Measurements from ENCODE around the gene PTPRJ. TPM values are rescaled to one million over a fixed set of nuclear protein-coding genes. Genes with fewer than 3 reads are reported as not detected.

Gene PTPRJ
- total and polyA plus RNA-seq, 2 of the 13 experiments (the other 11 are each of a cell fraction or from before 2014, with no cell fraction given) = 1.0 to 1.2 TPM

GRCh38 chr11:47977623-47978022, 2.7 kb upstream of the PTPRJ start:
- DNase-seq (ENCODE audit: low spot score) = no peak
- no peak for FAIRE-seq
- Histone ChIP-seq H3K9me3 (ENCODE audit: low read length) (no peaks in the 10 kb centered on the region), H3K36me3 (replicated peaks in 1 of 2; ENCODE audit: control insufficient read depth in 1 of 2, insufficient read depth in 2 of 2, low read length in 2 of 2) (no peaks in the 10 kb centered on the region), H3K27ac (ENCODE audit: extremely low read length, insufficient read depth, low read length) (no peak overlapping the region), H3K9ac (ENCODE audit: insufficient read depth, low read depth, low read length) (no peak overlapping the region), H2AFZ (ENCODE audit: low read length) (no peak overlapping the region), H4K20me1 (ENCODE audit: insufficient read depth, low read length) (no peaks in the 10 kb centered on the region), H3K27me3 (ENCODE audit: control insufficient read depth in 1 of 2, insufficient read depth in 2 of 2, low read length in 2 of 2) (peaks cover 4 to 30% of the 10 kb centered on the region in 2 experiments), H3K4me3 (replicated peaks in 1 of 3; ENCODE audit: insufficient read depth in 1 of 3, low read depth in 2 of 3, low read length in 3 of 3) (no peak overlapping the region), H3K4me1 (ENCODE audit: insufficient read depth, low read length) (peaks cover 21% of the 10 kb centered on the region), H3K4me2 (ENCODE audit: low read depth, low read length) (no peak overlapping the region), H3K79me2 (ENCODE audit: insufficient read depth, low read length) (no peaks in the 10 kb centered on the region)
- ChIA-PET CTCF (ENCODE audit: low intra/inter-chr PET ratio, low total read pairs) (no interaction called here), POLR2A (no interaction called here)
- 5% methylated on average over 5 of the region's 5 CpGs for WGBS (ENCODE audit: low lambda C conversion rate)
- intact Hi-C loops (cut with micrococcal nuclease; ENCODE audit: unreplicated experiment) (no loop called here), in situ Hi-C loops (cut with HindIII; ENCODE audit: extremely low pct_ligation_motif_present, low pct_unique_long_range_greater_than_20kb) (no loop called here)
- BruUV-seq (replicated peaks) = no TSS peak
- no peak for TF ChIP-seq ZNF121 (CRISPR knock-in tag; IDR thresholded peaks at IDR 0.05)
- TF ChIP-seq CEBPB (IDR thresholded peaks at IDR 0.05; ENCODE audit: borderline replicate concordance, low read depth, low read length) = 0 out of 2 replicates have a peak, but pooled peaks have one; percentile 33
- TF ChIP-seq BCL6 (CRISPR knock-in tag; IDR thresholded peaks at IDR 0.05) = peak; percentile 73; the same call in 1 of the 2 replicates
- ATAC-seq = no peak

DNA sequence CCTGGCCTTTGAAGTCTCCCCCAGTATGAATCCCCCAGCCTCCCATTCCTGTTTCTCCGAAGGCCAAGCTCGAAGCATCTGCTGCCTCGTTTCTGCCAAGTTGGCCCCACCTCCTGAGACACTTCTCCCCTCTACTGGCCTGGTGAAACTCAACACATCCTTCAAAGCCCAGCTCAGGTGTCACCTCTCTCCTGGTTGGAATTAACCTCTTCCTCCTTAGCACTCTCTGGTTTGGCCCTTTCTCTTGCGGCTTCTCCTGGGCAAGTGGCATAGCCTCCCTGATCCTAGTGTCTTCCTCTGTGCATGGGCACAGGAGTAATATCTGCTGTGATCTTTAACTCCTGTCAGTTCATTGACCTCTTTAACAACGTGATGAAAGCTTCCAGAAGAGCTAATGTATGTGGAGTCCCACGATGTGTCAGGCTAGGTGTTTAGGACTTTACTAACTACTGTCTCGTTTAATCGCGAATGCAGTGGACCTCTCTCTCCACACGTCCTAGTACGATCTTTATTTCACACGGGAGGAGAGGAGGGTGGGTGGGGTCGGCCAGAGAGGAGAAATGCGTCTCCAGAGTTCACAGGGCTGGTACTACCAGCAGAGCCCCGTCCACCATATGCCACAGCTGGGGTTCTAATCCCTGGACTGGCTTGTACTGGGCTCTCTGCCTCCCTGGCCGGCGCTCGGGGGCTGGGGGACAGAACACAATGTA, 826 bp upstream of the PTPRJ start:
- Histone ChIP-seq H3K79me2 (ENCODE audit: insufficient read depth, low read length) (no peaks in the 10 kb centered on the region), H3K27ac (ENCODE audit: extremely low read length, insufficient read depth, low read length) (no peak overlapping the region), H3K9me3 (ENCODE audit: low read length) (no peaks in the 10 kb centered on the region), H2AFZ (ENCODE audit: low read length) (no peak overlapping the region), H3K4me1 (ENCODE audit: insufficient read depth, low read length) (peaks cover 34% of the 10 kb centered on the region), H4K20me1 (ENCODE audit: insufficient read depth, low read length) (no peaks in the 10 kb centered on the region), H3K27me3 (ENCODE audit: control insufficient read depth in 1 of 2, insufficient read depth in 2 of 2, low read length in 2 of 2) (peaks cover 4 to 30% of the 10 kb centered on the region in 2 experiments), H3K36me3 (replicated peaks in 1 of 2; ENCODE audit: control insufficient read depth in 1 of 2, insufficient read depth in 2 of 2, low read length in 2 of 2) (no peaks in the 10 kb centered on the region), H3K9ac (ENCODE audit: insufficient read depth, low read depth, low read length) (no peak overlapping the region), H3K4me2 (ENCODE audit: low read depth, low read length) (peak overlapping the region; percentile 53), H3K4me3 (replicated peaks in 1 of 3; ENCODE audit: insufficient read depth in 1 of 3, low read depth in 2 of 3, low read length in 3 of 3) (peak overlapping the region in 2 of 3 experiments; percentile 62; a peak in 4 of 6 replicates)
- WGBS (ENCODE audit: low lambda C conversion rate) = 4% methylated on average over 12 of the region's 18 CpGs
- BruUV-seq (replicated peaks) = no TSS peak
- ATAC-seq = peak; percentile 50
- DNase-seq (ENCODE audit: low spot score) = no peak
- in situ Hi-C loops (cut with HindIII; ENCODE audit: extremely low pct_ligation_motif_present, low pct_unique_long_range_greater_than_20kb) = no loop called here
- ChIA-PET POLR2A (interaction anchor here (1.0 kb wide), 1 partner anchor 42 kb away, joined by 5 read pairs; no protein-coding TSS in a partner anchor), CTCF (ENCODE audit: low intra/inter-chr PET ratio, low total read pairs) (no interaction called here)
- no peak for FAIRE-seq
- intact Hi-C loops (cut with micrococcal nuclease; ENCODE audit: unreplicated experiment) = loop anchor here (5.0 kb wide), 2 partner anchors 42 to 128 kb away; no protein-coding TSS in a partner anchor
- TF ChIP-seq, protein P1, sequence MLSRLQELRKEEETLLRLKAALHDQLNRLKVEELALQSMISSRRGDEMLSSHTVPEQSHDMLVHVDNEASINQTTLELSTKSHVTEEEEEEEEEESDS (CRISPR knock-in tag; IDR thresholded peaks at IDR 0.05; ENCODE audit: borderline replicate concordance) = no peak
- TF ChIP-seq, protein P2, sequence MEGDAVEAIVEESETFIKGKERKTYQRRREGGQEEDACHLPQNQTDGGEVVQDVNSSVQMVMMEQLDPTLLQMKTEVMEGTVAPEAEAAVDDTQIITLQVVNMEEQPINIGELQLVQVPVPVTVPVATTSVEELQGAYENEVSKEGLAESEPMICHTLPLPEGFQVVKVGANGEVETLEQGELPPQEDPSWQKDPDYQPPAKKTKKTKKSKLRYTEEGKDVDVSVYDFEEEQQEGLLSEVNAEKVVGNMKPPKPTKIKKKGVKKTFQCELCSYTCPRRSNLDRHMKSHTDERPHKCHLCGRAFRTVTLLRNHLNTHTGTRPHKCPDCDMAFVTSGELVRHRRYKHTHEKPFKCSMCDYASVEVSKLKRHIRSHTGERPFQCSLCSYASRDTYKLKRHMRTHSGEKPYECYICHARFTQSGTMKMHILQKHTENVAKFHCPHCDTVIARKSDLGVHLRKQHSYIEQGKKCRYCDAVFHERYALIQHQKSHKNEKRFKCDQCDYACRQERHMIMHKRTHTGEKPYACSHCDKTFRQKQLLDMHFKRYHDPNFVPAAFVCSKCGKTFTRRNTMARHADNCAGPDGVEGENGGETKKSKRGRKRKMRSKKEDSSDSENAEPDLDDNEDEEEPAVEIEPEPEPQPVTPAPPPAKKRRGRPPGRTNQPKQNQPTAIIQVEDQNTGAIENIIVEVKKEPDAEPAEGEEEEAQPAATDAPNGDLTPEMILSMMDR (CRISPR knock-in tag; IDR thresholded peaks at IDR 0.05) = 0 out of 2 replicates have a peak, but pooled peaks have one; percentile 8
- TF ChIP-seq SMC3 (IDR thresholded peaks at IDR 0.05; ENCODE audit: low read length) (0 out of 2 replicates have a peak, but pooled peaks have one; percentile 10), ZNF652 (CRISPR knock-in tag; IDR thresholded peaks at IDR 0.05; ENCODE audit: borderline replicate concordance, low read depth) (peak; percentile 52; the same call in 1 of the 2 replicates), ZBTB7A (CRISPR knock-in tag; IDR thresholded peaks at IDR 0.05) (0 out of 2 replicates have a peak, but pooled peaks have one; percentile 34)
- TF ChIP-seq, protein P3, sequence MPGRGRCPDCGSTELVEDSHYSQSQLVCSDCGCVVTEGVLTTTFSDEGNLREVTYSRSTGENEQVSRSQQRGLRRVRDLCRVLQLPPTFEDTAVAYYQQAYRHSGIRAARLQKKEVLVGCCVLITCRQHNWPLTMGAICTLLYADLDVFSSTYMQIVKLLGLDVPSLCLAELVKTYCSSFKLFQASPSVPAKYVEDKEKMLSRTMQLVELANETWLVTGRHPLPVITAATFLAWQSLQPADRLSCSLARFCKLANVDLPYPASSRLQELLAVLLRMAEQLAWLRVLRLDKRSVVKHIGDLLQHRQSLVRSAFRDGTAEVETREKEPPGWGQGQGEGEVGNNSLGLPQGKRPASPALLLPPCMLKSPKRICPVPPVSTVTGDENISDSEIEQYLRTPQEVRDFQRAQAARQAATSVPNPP (CRISPR knock-in tag; IDR thresholded peaks at IDR 0.05) = no peak
